CD4-positive, alpha-beta memory T cell (primary cell): ENCODE results near the gene RASSF3. TPM values are rescaled to one million over a fixed set of nuclear protein-coding genes. Genes with fewer than 3 reads are reported as not detected.

ENCODE experiments used
- CTCF ChIA-PET: fragments of 350-600 bp; sonication (Branson Sonifier 250); formaldehyde crosslinking; loops from one replicate; lab custom pipeline; 2021; ENCODE audit warnings: inconsistent platforms; ENCODE audit not compliant: partially characterized antibody; lab: Charles Lee
- POLR2A ChIA-PET: fragments of 350-600 bp; sonication (Branson Sonifier 250); formaldehyde crosslinking; loops from one replicate; lab custom pipeline; 2021; ENCODE audit not compliant: partially characterized antibody; lab: Charles Lee
- DNase-seq, 5 donors: peaks; one replicate each; pipeline versions ENCODE4 v3.0.0 to v3.0.0-alpha.2; 2020 to 2022; ENCODE audit warnings: mixed read lengths in 1 of 5
- H3K27ac ChIP-seq: one replicate; pipeline ENCODE4 v1.7.0; 2013; ENCODE audit warnings: low read depth, low read length
- H3K27me3 ChIP-seq: 2 replicates; pipeline ENCODE4 v1.7.0; 2013; ENCODE audit warnings: mild to moderate bottlenecking, low read length, moderate library complexity; ENCODE audit not compliant: insufficient read depth
- H3K36me3 ChIP-seq: 2 replicates; pipeline ENCODE4 v1.7.0; 2013; ENCODE audit warnings: mild to moderate bottlenecking, low read length, moderate library complexity; ENCODE audit not compliant: insufficient read depth
- H3K4me1 ChIP-seq: 2 replicates; pipeline ENCODE4 v1.7.0; 2013; ENCODE audit warnings: mild to moderate bottlenecking, low read length, moderate library complexity; ENCODE audit not compliant: insufficient read depth
- H3K4me3 ChIP-seq, 2 donors: one replicate each; pipeline ENCODE4 v1.7.0; 2013; ENCODE audit warnings: low read length in 2 of 2, mild to moderate bottlenecking in 1 of 2
- H3K9me3 ChIP-seq, 2 donors: one replicate each; pipeline ENCODE4 v1.7.0; 2013; ENCODE audit warnings: low read length in 2 of 2, control low read depth in 1 of 2; ENCODE audit not compliant: control insufficient read depth in 1 of 2
- H3K27ac Mint-ChIP-seq, 7 donors: one replicate each; pipeline ENCODE4 v1.8.0; 2020 to 2021; ENCODE audit warnings: mixed read lengths in 7 of 7, mild to moderate bottlenecking in 6 of 7, inconsistent platforms in 3 of 7, moderate library complexity in 3 of 7
- H3K27me3 Mint-ChIP-seq, 2 donors: one replicate each; pipeline ENCODE4 v1.8.0; 2020 to 2021; ENCODE audit warnings: mixed read lengths in 2 of 2
- H3K36me3 Mint-ChIP-seq, 2 donors: one replicate each; pipeline ENCODE4 v1.8.0; 2020 to 2021; ENCODE audit warnings: mixed read lengths in 2 of 2, inconsistent platforms in 1 of 2, mild to moderate bottlenecking in 1 of 2
- H3K4me1 Mint-ChIP-seq, 4 donors: one replicate each; pipeline ENCODE4 v1.8.0; 2020 to 2021; ENCODE audit warnings: mixed read lengths in 4 of 4, mild to moderate bottlenecking in 1 of 4
- H3K4me3 Mint-ChIP-seq, 8 donors: one replicate each; pipeline ENCODE4 v1.8.0; 2020 to 2021; ENCODE audit warnings: mixed read lengths in 8 of 8, mild to moderate bottlenecking in 7 of 8, moderate library complexity in 6 of 8, inconsistent platforms in 3 of 8
- H3K9me3 Mint-ChIP-seq, 8 donors: one replicate each; pipeline ENCODE4 v1.8.0; 2020 to 2021; ENCODE audit warnings: mixed read lengths in 8 of 8, mild to moderate bottlenecking in 5 of 8, inconsistent platforms in 3 of 8, moderate library complexity in 1 of 8
- intact Hi-C: fragments of 100-400 bp; cut with micrococcal nuclease; formaldehyde crosslinking; loops from one replicate; pipeline ENCODE4 v1.15.1; 2023
- polyA plus RNA-seq, 2 donors: library from polyadenylated mRNA; unstranded; fragments of 300-500 nt; fragmentation: Illumina TruSeq; gene quantifications; one replicate each; pipeline ENCODE4 v1.2.3, GENCODE V29; 2021
- total RNA-seq, 2 experiments: library from RNA; stranded (reverse); gene quantifications; one replicate each; pipeline ENCODE4 v1.2.3, GENCODE V29; 2021

Gene RASSF3
- total and polyA plus RNA-seq, 4 experiments from 2014 or later = 5.2 to 159 (median 85.7) TPM

DNA sequence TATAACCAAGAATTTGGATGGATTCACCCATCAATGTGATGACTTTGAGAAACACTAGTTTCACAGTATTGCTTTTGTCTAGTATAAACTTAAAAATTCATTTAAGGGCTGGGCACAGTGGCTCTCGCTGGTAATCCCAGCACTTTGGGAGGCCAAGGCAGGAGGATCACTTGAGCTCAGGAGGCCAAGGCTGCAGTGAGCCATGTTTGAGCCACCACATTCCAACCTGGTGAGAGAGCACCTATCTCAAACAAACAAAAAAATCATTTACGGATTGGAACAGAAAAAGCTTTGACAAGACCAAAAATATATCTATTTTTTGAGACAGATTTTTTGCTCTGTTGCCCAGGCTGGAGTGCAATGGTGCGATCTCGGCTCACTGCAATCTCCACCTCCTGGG, 121.4 kb downstream of the RASSF3 start:
- intact Hi-C loops = no loop called here
- POLR2A ChIA-PET = interaction anchor here (0.8 kb wide), 1 partner anchor 9 kb away, joined by 3 read pairs; no protein-coding TSS in a partner anchor
- peaks cover 38 to 53% of the 10 kb centered on the region in 2 donors for H3K36me3 Mint-ChIP-seq

DNA sequence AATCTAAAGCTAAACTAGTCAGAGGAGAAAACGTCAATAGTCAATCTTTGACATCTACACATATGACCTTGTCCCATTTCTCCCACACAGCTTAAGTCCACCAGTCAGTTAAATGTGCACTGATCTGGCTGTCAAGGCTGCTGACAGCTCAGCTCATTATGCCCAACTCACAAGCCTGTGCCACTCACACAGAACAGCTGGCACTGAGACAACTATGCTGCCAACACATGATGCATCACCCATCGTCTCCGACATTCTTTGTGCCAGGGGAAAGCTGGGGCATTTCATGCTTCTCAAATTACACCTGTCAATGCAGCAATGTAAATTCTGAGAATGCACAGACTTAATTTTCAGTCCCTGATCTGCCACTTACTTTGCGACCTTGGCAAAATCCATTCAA, 123.6 kb downstream of the RASSF3 start:
- Histone ChIP-seq H3K4me1 (peaks cover 30% of the 10 kb centered on the region), H3K36me3 (peaks cover 9% of the 10 kb centered on the region), H3K27ac (no peak overlapping the region), H3K9me3 (no peaks in the 10 kb centered on the region), H3K27me3 (no peaks in the 10 kb centered on the region), H3K4me3 (no peak overlapping the region)
- no peaks in the 10 kb centered on the region for H3K27me3 Mint-ChIP-seq
- intact Hi-C loops = no loop called here
- no peak overlapping the region for H3K27ac Mint-ChIP-seq
- POLR2A ChIA-PET = interaction anchor here (0.6 kb wide), 1 partner anchor 14 kb away, joined by 3 read pairs; no protein-coding TSS in a partner anchor
- peaks cover 20 to 34% (median 25%) of the 10 kb centered on the region in 4 donors for H3K4me1 Mint-ChIP-seq
- no peak overlapping the region for H3K4me3 Mint-ChIP-seq
- H3K36me3 Mint-ChIP-seq = peaks cover 44 to 60% of the 10 kb centered on the region in 2 donors
- peaks cover 0 to 2% (median 0%) of the 10 kb centered on the region in 8 donors for H3K9me3 Mint-ChIP-seq
- DNase-seq = no peak
- CTCF ChIA-PET = interaction anchor here (1.1 kb wide), 1 partner anchor 36 kb away, joined by 3 read pairs; no protein-coding TSS in a partner anchor

More for the DNA sequence above, 121.4 kb downstream of the RASSF3 start:
- peak overlapping the region in 1 of 8 donors; percentile 5 for H3K4me3 Mint-ChIP-seq
- H3K9me3 ChIP-seq = no peaks in the 10 kb centered on the region
- peaks cover 12 to 19% (median 16%) of the 10 kb centered on the region in 4 donors for H3K4me1 Mint-ChIP-seq
- H3K27ac Mint-ChIP-seq = peak overlapping the region in 2 of 7 donors; percentile 82 to 88
- H3K27ac ChIP-seq = no peak overlapping the region
- CTCF ChIA-PET = no interaction called here
- peaks cover 9% of the 10 kb centered on the region for H3K36me3 ChIP-seq
- no peaks in the 10 kb centered on the region for H3K27me3 ChIP-seq
- peaks cover 20% of the 10 kb centered on the region for H3K4me1 ChIP-seq
- no peak overlapping the region for H3K4me3 ChIP-seq
- no peaks in the 10 kb centered on the region for H3K9me3 Mint-ChIP-seq
- DNase-seq = no peak
- H3K27me3 Mint-ChIP-seq = no peaks in the 10 kb centered on the region

GRCh38 chr12:64735442-64735841, 125.1 kb downstream of the RASSF3 start:
- no peak overlapping the region for H3K4me3 Mint-ChIP-seq
- no peaks in the 10 kb centered on the region for H3K27me3 Mint-ChIP-seq
- ChIA-PET CTCF (interaction anchor here (1.0 kb wide), 1 partner anchor 185 kb away, joined by 4 read pairs; no protein-coding TSS in a partner anchor), POLR2A (interaction anchor here (1.1 kb wide), 1 partner anchor 126 kb away, joined by 4 read pairs; no protein-coding TSS in a partner anchor)
- peaks cover 58 to 65% of the 10 kb centered on the region in 2 donors for H3K36me3 Mint-ChIP-seq
- H3K4me3 ChIP-seq = no peak overlapping the region
- H3K27ac ChIP-seq = no peak overlapping the region
- peaks cover 13 to 29% (median 19%) of the 10 kb centered on the region in 4 donors for H3K4me1 Mint-ChIP-seq
- intact Hi-C loops = no loop called here
- no peak overlapping the region for H3K27ac Mint-ChIP-seq
- DNase-seq = no peak
- no peaks in the 10 kb centered on the region for H3K9me3 ChIP-seq
- H3K27me3 ChIP-seq = no peaks in the 10 kb centered on the region
- H3K9me3 Mint-ChIP-seq = peaks cover 0 to 2% (median 0%) of the 10 kb centered on the region in 8 donors
- peaks cover 19% of the 10 kb centered on the region for H3K36me3 ChIP-seq
- H3K4me1 ChIP-seq = peaks cover 23% of the 10 kb centered on the region

GRCh38 chr12:64736771-64737170, 126.5 kb downstream of the RASSF3 start:
- Histone ChIP-seq H3K27ac (no peak overlapping the region), H3K27me3 (no peaks in the 10 kb centered on the region), H3K9me3 (no peaks in the 10 kb centered on the region), H3K4me3 (no peak overlapping the region), H3K36me3 (peaks cover 21% of the 10 kb centered on the region), H3K4me1 (peaks cover 10% of the 10 kb centered on the region)
- Mint-ChIP-seq H3K27me3 (no peaks in the 10 kb centered on the region), H3K9me3 (peaks cover 0 to 2% (median 0%) of the 10 kb centered on the region in 8 donors), H3K4me1 (peaks cover 7 to 17% (median 10%) of the 10 kb centered on the region in 4 donors), H3K4me3 (no peak overlapping the region), H3K36me3 (peaks cover 64 to 70% of the 10 kb centered on the region in 2 donors), H3K27ac (peak overlapping the region in 4 of 7 donors; percentile 57 to 71 (median 62))
- intact Hi-C loops = no loop called here
- DNase-seq = no peak
- POLR2A ChIA-PET = no interaction called here
- CTCF ChIA-PET = interaction anchor here (1.2 to 1.6 kb wide), 2 partner anchors 20 to 189 kb away, joined by 3 to 4 read pairs; no protein-coding TSS in a partner anchor

- no peaks in the 10 kb centered on the region for H3K27me3 ChIP-seq
- CTCF ChIA-PET = interaction anchor here (1.2 to 1.6 kb wide), 2 partner anchors 19 to 190 kb away, joined by 3 to 4 read pairs; no protein-coding TSS in a partner anchor
- H3K4me3 Mint-ChIP-seq = peak overlapping the region in 1 of 8 donors; percentile 21
- peaks cover 25% of the 10 kb centered on the region for H3K36me3 ChIP-seq
- H3K9me3 ChIP-seq = no peaks in the 10 kb centered on the region
- intact Hi-C loops = no loop called here
- H3K36me3 Mint-ChIP-seq = peaks cover 71 to 75% of the 10 kb centered on the region in 2 donors
- no peak overlapping the region for H3K4me3 ChIP-seq
- H3K4me1 ChIP-seq = peaks cover 10% of the 10 kb centered on the region
- H3K27me3 Mint-ChIP-seq = no peaks in the 10 kb centered on the region
- POLR2A ChIA-PET = interaction anchor here (1.6 kb wide), 1 partner anchor 44 kb away, joined by 3 read pairs; no protein-coding TSS in a partner anchor
- H3K4me1 Mint-ChIP-seq = peaks cover 7 to 17% (median 10%) of the 10 kb centered on the region in 4 donors
- peak overlapping the region; percentile 2 to 83 (median 61) for H3K27ac Mint-ChIP-seq
- peak; percentile 24 to 71 (median 34) for DNase-seq
- no peak overlapping the region for H3K27ac ChIP-seq
- H3K9me3 Mint-ChIP-seq = peaks cover 0 to 2% (median 0%) of the 10 kb centered on the region in 8 donors
Observed at GRCh38 chr12:64737539-64737938, 127.2 kb downstream of the RASSF3 start.

GRCh38 chr12:64739778-64740177, 129.5 kb downstream of the RASSF3 start:
- H3K4me3 ChIP-seq = no peak overlapping the region
- no peaks in the 10 kb centered on the region for H3K27me3 Mint-ChIP-seq
- no peak overlapping the region for H3K27ac ChIP-seq
- H3K27ac Mint-ChIP-seq = peak overlapping the region in 1 of 7 donors; percentile 25
- H3K36me3 Mint-ChIP-seq = peaks cover 75 to 83% of the 10 kb centered on the region in 2 donors
- peaks cover 0 to 2% (median 0%) of the 10 kb centered on the region in 8 donors for H3K9me3 Mint-ChIP-seq
- no peak for DNase-seq
- peaks cover 46% of the 10 kb centered on the region for H3K36me3 ChIP-seq
- peaks cover 7 to 17% (median 10%) of the 10 kb centered on the region in 4 donors for H3K4me1 Mint-ChIP-seq
- H3K4me1 ChIP-seq = peaks cover 10% of the 10 kb centered on the region
- no peaks in the 10 kb centered on the region for H3K27me3 ChIP-seq
- H3K9me3 ChIP-seq = no peaks in the 10 kb centered on the region
- ChIA-PET POLR2A (interaction anchor here (1.3 kb wide), 1 partner anchor 9 kb away, joined by 3 read pairs; no protein-coding TSS in a partner anchor), CTCF (interaction anchor here (0.9 to 1.2 kb wide), 3 partner anchors 9 to 57 kb away, joined by 3 read pairs; no protein-coding TSS in a partner anchor)
- H3K4me3 Mint-ChIP-seq = no peak overlapping the region
- intact Hi-C loops = no loop called here

GRCh38 chr12:64740646-64741045, 130.4 kb downstream of the RASSF3 start:
- H3K9me3 ChIP-seq = no peaks in the 10 kb centered on the region
- H3K27ac ChIP-seq = no peak overlapping the region
- no peak overlapping the region for H3K4me3 Mint-ChIP-seq
- H3K27me3 Mint-ChIP-seq = no peaks in the 10 kb centered on the region
- POLR2A ChIA-PET = interaction anchor here (1.3 kb wide), 1 partner anchor 10 kb away, joined by 3 read pairs; no protein-coding TSS in a partner anchor
- H3K9me3 Mint-ChIP-seq = peaks cover 0 to 2% (median 0%) of the 10 kb centered on the region in 8 donors
- H3K27ac Mint-ChIP-seq = no peak overlapping the region
- H3K4me3 ChIP-seq = no peak overlapping the region
- no peak for DNase-seq
- H3K36me3 Mint-ChIP-seq = peaks cover 75 to 87% of the 10 kb centered on the region in 2 donors
- CTCF ChIA-PET = interaction anchor here (1.2 kb wide), 1 partner anchor 10 kb away, joined by 3 read pairs; no protein-coding TSS in a partner anchor
- intact Hi-C loops = no loop called here
- peaks cover 49% of the 10 kb centered on the region for H3K36me3 ChIP-seq
- no peaks in the 10 kb centered on the region for H3K27me3 ChIP-seq
- peaks cover 10% of the 10 kb centered on the region for H3K4me1 ChIP-seq
- peaks cover 7 to 17% (median 10%) of the 10 kb centered on the region in 4 donors for H3K4me1 Mint-ChIP-seq
